ENCODE measurements around the gene P2RY6.
A peak's percentile ranks its signal among the peaks of the same experiment; 100 is the strongest.

P2RY6 gene

GRCh38 chr11:73299751-73300150 lies 27.6 kb downstream of the P2RY6 start:
- H3K27ac ChIP-seq, result no peak overlapping the region
- TF ChIP-seq CTCF (conservative IDR thresholded peaks at IDR 0.05), result no peak

- TF ChIP-seq CTCF (conservative IDR thresholded peaks at IDR 0.05), result no peak
- peak overlapping the region; percentile 92 for H3K27ac ChIP-seq
Observed at GRCh38 chr11:73306069-73306841, 34.1 kb downstream of the P2RY6 start.

GRCh38 chr11:73306977-73307322 lies 34.8 kb downstream of the P2RY6 start:
- H3K27ac ChIP-seq, result peak overlapping the region; percentile 92
- TF ChIP-seq CTCF (conservative IDR thresholded peaks at IDR 0.05), result no peak

- peak overlapping the region; percentile 92 for H3K27ac ChIP-seq
- peak; percentile 95 for TF ChIP-seq CTCF (conservative IDR thresholded peaks at IDR 0.05)
Observed at GRCh38 chr11:73307323-73308002, 35.3 kb downstream of the P2RY6 start.

GRCh38 chr11:73308003-73308960 lies 36.1 kb downstream of the P2RY6 start, which contains the start of gene ARHGEF17:
ARHGEF17 (plus strand) TSS chr11:73308276; CDS start chr11:73308639, 363 bp downstream.
- peak within 1 kb of the TSS; percentile 92 for H3K27ac ChIP-seq
- TF ChIP-seq CTCF (conservative IDR thresholded peaks at IDR 0.05), result no peak

GRCh38 chr11:73308961-73309919 lies 37.1 kb downstream of the P2RY6 start:
- H3K27ac ChIP-seq, result peak overlapping the region; percentile 92
- no peak for TF ChIP-seq CTCF (conservative IDR thresholded peaks at IDR 0.05)
